GM23248 (cell line): Measurements from ENCODE around the gene CLGN. TPM values are rescaled to one million over a fixed set of nuclear protein-coding genes. Genes with fewer than 3 reads are reported as not detected.

Experiments used
- DNase-seq: peaks from one replicate; pipeline ENCODE4 v3.0.0-alpha.2; 2015
- H2AFZ ChIP-seq: fragments of 200-600 bp; sonication (generic); 2 replicates; pipeline ENCODE4 v1.6.1; 2016; ENCODE audit warnings: antibody characterized with exemption
- H3F3A ChIP-seq: fragments of 200-600 bp; sonication (generic); 2 replicates; pipeline ENCODE4 v1.6.1; 2016; ENCODE audit warnings: mild to moderate bottlenecking, antibody characterized with exemption, mixed run types; ENCODE audit not compliant: insufficient read depth
- H3K27ac ChIP-seq: fragments of 200-600 bp; sonication (generic); 2 replicates; pipeline ENCODE4 v1.5.1; 2016; ENCODE audit warnings: mild to moderate bottlenecking
- H3K27me3 ChIP-seq: fragments of 200-600 bp; sonication (generic); replicated peaks from 2 replicates; pipeline ENCODE4 v1.6.1; 2016; ENCODE audit warnings: mild to moderate bottlenecking; ENCODE audit not compliant: insufficient read depth
- H3K36me3 ChIP-seq: fragments of 200-600 bp; sonication (generic); 2 replicates; pipeline ENCODE4 v1.6.1; 2016; ENCODE audit warnings: low read depth, mild to moderate bottlenecking
- H3K4me1 ChIP-seq: fragments of 200-600 bp; sonication (generic); 2 replicates; pipeline ENCODE4 v1.6.1; 2016; ENCODE audit warnings: mild to moderate bottlenecking; ENCODE audit not compliant: insufficient read depth
- H3K4me2 ChIP-seq: fragments of 200-600 bp; sonication (generic); one replicate; pipeline ENCODE4 v1.6.1; 2016; ENCODE audit warnings: mild to moderate bottlenecking; ENCODE audit not compliant: unreplicated experiment
- H3K4me3 ChIP-seq: fragments of 200-600 bp; sonication (generic); 2 replicates; pipeline ENCODE4 v1.5.1; 2016; ENCODE audit warnings: mild to moderate bottlenecking
- H3K79me2 ChIP-seq: fragments of 200-600 bp; sonication (generic); 2 replicates; pipeline ENCODE4 v1.6.1; 2016; ENCODE audit warnings: mild to moderate bottlenecking; ENCODE audit not compliant: insufficient read depth
- H3K9ac ChIP-seq: fragments of 200-600 bp; sonication (generic); 2 replicates; pipeline ENCODE4 v1.6.1; 2016; ENCODE audit warnings: mild to moderate bottlenecking
- H3K9me2 ChIP-seq: fragments of 200-600 bp; sonication (generic); 2 replicates; pipeline ENCODE4 v1.6.1; 2016; ENCODE audit warnings: mixed run types, mild to moderate bottlenecking, moderate library complexity; ENCODE audit not compliant: insufficient read depth
- H3K9me3 ChIP-seq: fragments of 200-600 bp; sonication (generic); one replicate; pipeline ENCODE4 v1.6.1; 2017; ENCODE audit warnings: low read depth
- H4K20me1 ChIP-seq: fragments of 200-600 bp; sonication (generic); 2 replicates; pipeline ENCODE4 v1.6.0; 2016; ENCODE audit not compliant: insufficient read depth
- EZH2 ChIP-seq: fragments of 200-600 bp; sonication (generic); IDR thresholded peaks from 2 replicates; pipeline ENCODE4 v1.6.1; 2018; ENCODE audit warnings: antibody characterized with exemption, mild to moderate bottlenecking; ENCODE audit not compliant: insufficient read depth, poor library complexity, severe bottlenecking
- EZH2phosphoT487 ChIP-seq: fragments of 200-600 bp; sonication (generic); IDR thresholded peaks from 2 replicates; pipeline ENCODE4 v1.6.1; 2018; ENCODE audit warnings: antibody characterized with exemption, moderate library complexity, mild to moderate bottlenecking, low read depth; ENCODE audit not compliant: insufficient read depth
- WGBS, 2 experiments: methylation state at CpG; one replicate each; pipeline ENCODE4 v1.1.6; 2015 to 2017; ENCODE audit warnings: low lambda C conversion rate in 2 of 2, low coverage in 1 of 2; ENCODE audit errors: missing lambda C conversion rate in 2 of 2; 5-methylcytosine and 5-hydroxymethylcytosine counted together
- in situ Hi-C: fragments of 300-500 bp; cut with MboI; formaldehyde crosslinking; loops from 2 replicates; pipeline ENCODE4 v1.15.0; 2020
- polyA plus RNA-seq: library from polyadenylated mRNA; unstranded; fragments of >200 nt; fragmentation: Nextera tagmentation; extraction: Ambion mirVana; gene quantifications from 2 replicates; pipeline ENCODE4 v1.2.1, GENCODE V29; 2016
- total RNA-seq: library from RNA; depleted of rRNA; stranded (reverse); fragments of >200 nt; shearing (Covaris generic); gene quantifications from 2 replicates; pipeline ENCODE4 v1.2.3, GENCODE V29; 2014

The CLGN gene
- total and polyA plus RNA-seq, 2 experiments from 2014 or later, result 2.5 to 5.1 TPM

GRCh38 chr4:140368686-140369085 is 58.8 kb downstream of the CLGN start:
- Histone ChIP-seq H3K79me2 (no peaks in the 10 kb centered on the region), H3K9me2 (no peaks in the 10 kb centered on the region), H3K27ac (no peak overlapping the region), H3F3A (peaks cover 21% of the 10 kb centered on the region), H2AFZ (no peak overlapping the region), H3K9ac (no peak overlapping the region), H3K27me3 (no peaks in the 10 kb centered on the region), H3K4me3 (no peak overlapping the region), H4K20me1 (no peaks in the 10 kb centered on the region), H3K9me3 (no peaks in the 10 kb centered on the region), H3K4me1 (peaks cover 12% of the 10 kb centered on the region; the same call in 1 of the 2 replicates), H3K4me2 (no peak overlapping the region), H3K36me3 (no peaks in the 10 kb centered on the region)
- TF ChIP-seq EZH2 (no peak), EZH2phosphoT487 (no peak)
- WGBS, 2 experiments, result 76% methylated on average over 3 of the region's 3 CpGs
- in situ Hi-C loops, result loop anchor here (10.0 to 25.0 kb wide), 3 partner anchors 244 to 769 kb away; partner anchors contain the start of gene RNF150
- DNase-seq, result peak; percentile 7

- no peak overlapping the region for H3K9ac ChIP-seq
- H3K4me3 ChIP-seq, result 0 out of 2 replicates have a peak overlapping the region, but pooled peaks have one; percentile 14
- no peak for TF ChIP-seq EZH2phosphoT487
- TF ChIP-seq EZH2, result no peak
- no peaks in the 10 kb centered on the region for H3K79me2 ChIP-seq
- H3K36me3 ChIP-seq, result no peaks in the 10 kb centered on the region
- DNase-seq, result peak; percentile 74
- peaks cover 12% of the 10 kb centered on the region; the same call in 1 of the 2 replicates for H3K4me1 ChIP-seq
- in situ Hi-C loops, result loop anchor here (10.0 to 25.0 kb wide), 3 partner anchors 245 to 770 kb away; partner anchors contain the start of gene RNF150
- peaks cover 17% of the 10 kb centered on the region for H3F3A ChIP-seq
- H3K27me3 ChIP-seq, result no peaks in the 10 kb centered on the region
- no peaks in the 10 kb centered on the region for H3K9me3 ChIP-seq
- no peaks in the 10 kb centered on the region for H3K9me2 ChIP-seq
- H3K4me2 ChIP-seq, result peak overlapping the region; percentile 59
- peak overlapping the region; percentile 41 for H3K27ac ChIP-seq
- H2AFZ ChIP-seq, result peak overlapping the region; percentile 46
- H4K20me1 ChIP-seq, result no peaks in the 10 kb centered on the region
- WGBS, 2 experiments, result 0 to 3% methylated on average over 2 of the region's 2 CpGs
Observed at GRCh38 chr4:140367738-140368137, 59.7 kb downstream of the CLGN start.

GRCh38 chr4:140363558-140363957 is 63.9 kb downstream of the CLGN start:
- no peak overlapping the region for H3K27ac ChIP-seq
- peaks cover 12% of the 10 kb centered on the region; the same call in 1 of the 2 replicates for H3K4me1 ChIP-seq
- in situ Hi-C loops, result loop anchor here (10.0 to 25.0 kb wide), 3 partner anchors 249 to 774 kb away; partner anchors contain the start of gene RNF150
- DNase-seq, result no peak
- H3K9me2 ChIP-seq, result no peaks in the 10 kb centered on the region
- H3K27me3 ChIP-seq, result no peaks in the 10 kb centered on the region
- H3K9me3 ChIP-seq, result no peaks in the 10 kb centered on the region
- peaks cover 11% of the 10 kb centered on the region for H3F3A ChIP-seq
- H3K4me2 ChIP-seq, result no peak overlapping the region
- no peak overlapping the region for H2AFZ ChIP-seq
- no peaks in the 10 kb centered on the region for H3K79me2 ChIP-seq
- H3K36me3 ChIP-seq, result no peaks in the 10 kb centered on the region
- H3K9ac ChIP-seq, result no peak overlapping the region
- H3K4me3 ChIP-seq, result no peak overlapping the region
- no peak for TF ChIP-seq EZH2phosphoT487
- no peak for TF ChIP-seq EZH2
- no peaks in the 10 kb centered on the region for H4K20me1 ChIP-seq

GRCh38 chr4:140363051-140363450 is 64.4 kb downstream of the CLGN start:
- Histone ChIP-seq H3K36me3 (no peaks in the 10 kb centered on the region), H3K4me2 (no peak overlapping the region), H3K4me1 (peaks cover 8% of the 10 kb centered on the region; the same call in 1 of the 2 replicates), H3K4me3 (no peak overlapping the region), H3K27ac (no peak overlapping the region), H3K9me2 (no peaks in the 10 kb centered on the region), H3K9me3 (no peaks in the 10 kb centered on the region), H2AFZ (no peak overlapping the region), H3K9ac (no peak overlapping the region), H3F3A (peaks cover 8% of the 10 kb centered on the region), H4K20me1 (no peaks in the 10 kb centered on the region), H3K79me2 (no peaks in the 10 kb centered on the region), H3K27me3 (no peaks in the 10 kb centered on the region)
- WGBS, 2 experiments, result 96 to 98% methylated on average over 3 of the region's 3 CpGs
- no peak for TF ChIP-seq EZH2
- no peak for TF ChIP-seq EZH2phosphoT487
- DNase-seq, result no peak
- in situ Hi-C loops, result loop anchor here (10.0 to 25.0 kb wide), 3 partner anchors 249 to 774 kb away; partner anchors contain the start of gene RNF150

GRCh38 chr4:140361099-140361498 is 66.3 kb downstream of the CLGN start:
- H2AFZ ChIP-seq, result no peak overlapping the region
- peaks cover 7% of the 10 kb centered on the region; the same call in 1 of the 2 replicates for H3K27me3 ChIP-seq
- no peaks in the 10 kb centered on the region for H3K9me3 ChIP-seq
- TF ChIP-seq EZH2phosphoT487 (no peak), EZH2 (no peak)
- no peak overlapping the region for H3K27ac ChIP-seq
- H3K4me1 ChIP-seq, result no peaks in the 10 kb centered on the region
- no peaks in the 10 kb centered on the region for H3F3A ChIP-seq
- H3K36me3 ChIP-seq, result no peaks in the 10 kb centered on the region
- H3K4me3 ChIP-seq, result no peak overlapping the region
- no peaks in the 10 kb centered on the region for H3K79me2 ChIP-seq
- no peak overlapping the region for H3K9ac ChIP-seq
- no peaks in the 10 kb centered on the region for H3K9me2 ChIP-seq
- no peak for DNase-seq
- no peaks in the 10 kb centered on the region for H4K20me1 ChIP-seq
- no peak overlapping the region for H3K4me2 ChIP-seq
- in situ Hi-C loops, result loop anchor here (10.0 to 25.0 kb wide), 3 partner anchors 251 to 776 kb away; partner anchors contain the start of gene RNF150
- 84 to 88% methylated on average over 4 of the region's 4 CpGs for WGBS, 2 experiments
